HCT116 (cell line): ENCODE data around the gene ZFHX2. TPM values are rescaled to one million over a fixed set of nuclear protein-coding genes. Genes with fewer than 3 reads are reported as not detected.

ENCODE experiments used
- ATAC-seq: fragments of 200-7000 bp; cut with Tn5 transposase; 2 replicates; pipeline ENCODE4 v1.9.1; 2020; ENCODE audit warnings: mild to moderate bottlenecking, moderate library complexity
- BruUV-seq: library from RNA; stranded (reverse); fragments of 400-500 nt; replicated peaks from 2 replicates; lab custom pipeline; 2021; lab: Mats Ljungman, UMichigan
- CTCF ChIA-PET: fragments of 300-600 bp; sonication (Branson Sonifier 250); formaldehyde crosslinking; loops from one replicate; lab custom pipeline; 2021; ENCODE audit warnings: antibody characterized with exemption; lab: Charles Lee
- POLR2A ChIA-PET: fragments of 300-600, 350-600 bp; sonication (Branson Sonifier 250); formaldehyde crosslinking; loops from one replicate; lab custom pipeline; 2021; ENCODE audit warnings: antibody characterized with exemption; lab: Charles Lee
- RAD21 ChIA-PET, 2 experiments: fragments of 300-600 bp; sonication (Branson Sonifier 250); formaldehyde crosslinking; loops; one replicate each; lab custom pipeline; 2023; ENCODE audit warnings: low total read pairs in 2 of 2; ENCODE audit not compliant: uncharacterized antibody in 2 of 2, unreplicated experiment in 2 of 2, low non-redundant PET in 1 of 2; lab: Charles Lee
- DNase-seq: peaks from one replicate; pipeline ENCODE4 v3.0.0-alpha.2; 2010; ENCODE audit warnings: low read depth, low spot score
- H2AFZ ChIP-seq: fragments of 200-600 bp; shearing (Covaris generic), sonication (generic); 2 replicates; pipeline ENCODE4 v1.6.1; 2017; ENCODE audit warnings: low read depth, mixed run types, mixed read lengths, antibody characterized with exemption, low read length; ENCODE audit not compliant: poor library complexity, severe bottlenecking
- H3K27ac ChIP-seq: 2 replicates; pipeline ENCODE4 v1.5.1; 2012; ENCODE audit warnings: low read depth, low read length
- H3K27me3 ChIP-seq: fragments of 200-600 bp; sonication (generic); 2 replicates; pipeline ENCODE4 v1.6.1; 2016; ENCODE audit warnings: mixed run types, low read length, mixed read lengths; ENCODE audit not compliant: insufficient read depth
- H3K36me3 ChIP-seq, 2 experiments: fragments of 200-500 bp in 1 of 2; fragments of 200-600 bp in 1 of 2; sonication (Bioruptor generic) in 1 of 2; sonication (generic) in 1 of 2; 2 replicates each; pipeline versions ENCODE4 v1.5.1 to v1.6.1; 2014 to 2016; ENCODE audit warnings: low read length in 2 of 2, inconsistent platforms in 1 of 2, mixed read lengths in 1 of 2, mixed run types in 1 of 2; ENCODE audit not compliant: insufficient read depth in 2 of 2, control insufficient read depth in 1 of 2
- H3K4me1 ChIP-seq, 2 experiments: fragments of 200-600 bp in 1 of 2; sonication (generic) in 1 of 2; 2 replicates each; pipeline versions ENCODE4 v1.5.1 to v1.6.1; 2012 to 2017; ENCODE audit warnings: low read length in 2 of 2, inconsistent platforms in 1 of 2, mild to moderate bottlenecking in 1 of 2, mixed read lengths in 1 of 2, mixed run types in 1 of 2, moderate library complexity in 1 of 2; ENCODE audit not compliant: insufficient read depth in 2 of 2, control insufficient read depth in 1 of 2
- H3K4me2 ChIP-seq: fragments of 200-600 bp; sonication (generic); 2 replicates; pipeline ENCODE4 v1.6.1; 2017; ENCODE audit warnings: mixed run types, low read length, mixed read lengths
- H3K4me3 ChIP-seq, 2 experiments: fragments of 200-600 bp in 1 of 2; sonication (generic) in 1 of 2; replicated peaks in 1 of 2; 2 replicates each; pipeline ENCODE4 v1.5.1; 2011 to 2016; ENCODE audit warnings: low read length in 2 of 2, control low read depth in 1 of 2, low read depth in 1 of 2, mild to moderate bottlenecking in 1 of 2, mixed read lengths in 1 of 2, mixed run types in 1 of 2
- H3K79me2 ChIP-seq: fragments of 200-600 bp; sonication (generic); 2 replicates; pipeline ENCODE4 v1.6.1; 2017; ENCODE audit warnings: mild to moderate bottlenecking, mixed run types, low read length, moderate library complexity, mixed read lengths; ENCODE audit not compliant: insufficient read depth
- H3K9ac ChIP-seq: fragments of 200-600 bp; sonication (generic); 2 replicates; pipeline ENCODE4 v1.6.1; 2016; ENCODE audit warnings: low read length, mixed read lengths
- H3K9me2 ChIP-seq: fragments of 200-600 bp; sonication (generic), shearing (Covaris generic); 2 replicates; pipeline ENCODE4 v1.6.1; 2017; ENCODE audit warnings: mixed run types, mild to moderate bottlenecking, moderate library complexity; ENCODE audit not compliant: insufficient read depth
- H3K9me3 ChIP-seq, 2 experiments: fragments of 200-500 bp in 1 of 2; fragments of 200-600 bp in 1 of 2; sonication (Bioruptor generic) in 1 of 2; sonication (generic) in 1 of 2; 2 replicates each; pipeline ENCODE4 v1.6.1; 2014 to 2017; ENCODE audit warnings: low read length in 2 of 2, mixed read lengths in 2 of 2, inconsistent platforms in 1 of 2, low read depth in 1 of 2, mild to moderate bottlenecking in 1 of 2, mixed run types in 1 of 2, moderate library complexity in 1 of 2; ENCODE audit not compliant: control insufficient read depth in 1 of 2, insufficient read depth in 1 of 2
- H4K20me1 ChIP-seq: fragments of 200-600 bp; sonication (generic), shearing (Covaris generic); 2 replicates; pipeline ENCODE4 v1.6.1; 2017; ENCODE audit warnings: mixed run types, mild to moderate bottlenecking, moderate library complexity; ENCODE audit not compliant: insufficient read depth
- ELF1 ChIP-seq: IDR thresholded peaks from 2 replicates; pipeline ENCODE4 v1.6.1; 2012; ENCODE audit warnings: low read depth, borderline replicate concordance
- EZH2 ChIP-seq: fragments of 200-600 bp; sonication (generic); IDR thresholded peaks from 2 replicates; pipeline ENCODE4 v1.6.1; 2017; ENCODE audit warnings: antibody characterized with exemption, mixed run types
- FOSL1 ChIP-seq: IDR thresholded peaks from 2 replicates; pipeline ENCODE4 v1.6.1; 2012; ENCODE audit warnings: low read depth
- POLR2A ChIP-seq: IDR thresholded peaks from 2 replicates; pipeline ENCODE4 v1.7.0; 2011; ENCODE audit warnings: borderline replicate concordance; ENCODE audit not compliant: insufficient read depth, insufficient read length; ENCODE audit errors: extremely low read depth
- SIN3A ChIP-seq: IDR thresholded peaks from 2 replicates; pipeline ENCODE4 v1.6.1; 2012; ENCODE audit warnings: low read depth
- SP1 ChIP-seq: IDR thresholded peaks from 2 replicates; pipeline ENCODE4 v1.6.1; 2012; ENCODE audit warnings: low read depth
- SRF ChIP-seq: IDR thresholded peaks from 2 replicates; pipeline ENCODE4 v1.6.1; 2012; ENCODE audit warnings: low read depth
- YY1 ChIP-seq: IDR thresholded peaks from 2 replicates; pipeline ENCODE4 v1.6.1; 2011; ENCODE audit warnings: low read length, low read depth, moderate library complexity, mild to moderate bottlenecking; ENCODE audit not compliant: insufficient replicate concordance; ENCODE audit errors: extremely low read depth
- ZBTB33 ChIP-seq: IDR thresholded peaks from 2 replicates; pipeline ENCODE4 v1.6.1; 2011; ENCODE audit warnings: mild to moderate bottlenecking, low read length, moderate library complexity; ENCODE audit not compliant: insufficient replicate concordance; ENCODE audit errors: extremely low read depth
- ZFX ChIP-seq: fragments of 450-650 bp; IDR thresholded peaks from 2 replicates; pipeline ENCODE4 v1.6.1; 2017
- ZNF274 ChIP-seq: fragments of 200-500 bp; sonication (Bioruptor generic); IDR thresholded peaks from 2 replicates; pipeline ENCODE4 v1.6.1; 2014; ENCODE audit warnings: mild to moderate bottlenecking, low read depth, low read length, inconsistent platforms
- intact Hi-C: fragments of 100-400 bp; cut with micrococcal nuclease; formaldehyde crosslinking; loops from 2 replicates; pipeline ENCODE4 v1.10.0; 2022
- total RNA-seq: library from RNA; stranded (reverse); gene quantifications from one replicate; pipeline ENCODE4 v1.2.1, GENCODE V29; 2021; ENCODE audit not compliant: unreplicated experiment
- TF ChIP-seq, protein P1 (sequence below), 3 experiments: fragments of 200-600 bp in 1 of 3; sonication (generic) in 1 of 3; IDR thresholded peaks in 2 of 3; conservative IDR thresholded peaks in 1 of 3; 2 replicates each; pipeline ENCODE4 v1.5.1; 2012 to 2017; ENCODE audit warnings: low read depth in 2 of 3, low read length in 2 of 3, antibody characterized with exemption in 1 of 3, borderline replicate concordance in 1 of 3, control low read depth in 1 of 3, mild to moderate bottlenecking in 1 of 3, mixed read lengths in 1 of 3, mixed run types in 1 of 3, moderate library complexity in 1 of 3; ENCODE audit not compliant: insufficient read depth in 1 of 3

Gene ZFHX2
- total RNA-seq, 1 experiment from 2014 or later: 3.6 TPM

DNA sequence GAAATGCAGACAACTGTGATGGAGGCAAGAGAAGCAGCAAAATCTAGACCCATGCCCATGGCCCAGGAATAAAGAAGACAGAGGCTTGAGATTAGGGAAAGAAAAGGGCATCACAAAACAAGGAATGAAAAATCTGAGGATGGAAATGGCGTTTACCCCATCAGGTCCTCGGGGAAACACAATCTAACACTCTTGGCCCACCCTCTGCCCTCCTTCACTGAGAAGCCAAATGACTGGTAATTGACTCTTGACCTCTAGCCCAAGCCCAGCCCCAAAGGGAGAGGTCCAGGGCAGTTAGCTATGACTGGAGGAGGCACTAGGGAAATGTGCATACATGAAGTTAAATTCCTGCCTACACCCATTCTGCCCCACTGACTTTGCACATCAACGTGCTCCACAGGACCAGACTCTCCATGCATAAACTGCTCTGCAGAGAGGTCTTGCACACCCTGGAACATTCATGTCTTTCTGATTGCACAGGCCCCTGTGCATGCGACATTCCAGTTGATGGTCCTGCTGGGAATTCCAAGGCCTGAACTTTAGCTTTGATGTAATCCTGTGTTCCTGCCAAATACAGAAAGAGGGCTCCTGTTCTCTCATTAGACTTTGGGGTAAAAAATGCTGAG, 5.7 kb downstream of the ZFHX2 start:
- no peaks in the 10 kb centered on the region for H3K79me2 ChIP-seq
- no peaks in the 10 kb centered on the region for H3K9me2 ChIP-seq
- TF ChIP-seq EZH2 (no peak), ELF1 (no peak), ZNF274 (no peak), FOSL1 (no peak), POLR2A (no peak), SIN3A (no peak), SRF (no peak), ZFX (no peak), ZBTB33 (no peak), SP1 (no peak), YY1 (no peak)
- TF ChIP-seq, protein P1, sequence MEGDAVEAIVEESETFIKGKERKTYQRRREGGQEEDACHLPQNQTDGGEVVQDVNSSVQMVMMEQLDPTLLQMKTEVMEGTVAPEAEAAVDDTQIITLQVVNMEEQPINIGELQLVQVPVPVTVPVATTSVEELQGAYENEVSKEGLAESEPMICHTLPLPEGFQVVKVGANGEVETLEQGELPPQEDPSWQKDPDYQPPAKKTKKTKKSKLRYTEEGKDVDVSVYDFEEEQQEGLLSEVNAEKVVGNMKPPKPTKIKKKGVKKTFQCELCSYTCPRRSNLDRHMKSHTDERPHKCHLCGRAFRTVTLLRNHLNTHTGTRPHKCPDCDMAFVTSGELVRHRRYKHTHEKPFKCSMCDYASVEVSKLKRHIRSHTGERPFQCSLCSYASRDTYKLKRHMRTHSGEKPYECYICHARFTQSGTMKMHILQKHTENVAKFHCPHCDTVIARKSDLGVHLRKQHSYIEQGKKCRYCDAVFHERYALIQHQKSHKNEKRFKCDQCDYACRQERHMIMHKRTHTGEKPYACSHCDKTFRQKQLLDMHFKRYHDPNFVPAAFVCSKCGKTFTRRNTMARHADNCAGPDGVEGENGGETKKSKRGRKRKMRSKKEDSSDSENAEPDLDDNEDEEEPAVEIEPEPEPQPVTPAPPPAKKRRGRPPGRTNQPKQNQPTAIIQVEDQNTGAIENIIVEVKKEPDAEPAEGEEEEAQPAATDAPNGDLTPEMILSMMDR (IDR thresholded peaks at IDR 0.05 in 2 of 3, conservative IDR thresholded peaks at IDR 0.05 in 1 of 3; ENCODE audit: borderline replicate concordance in 1 of 3, insufficient read depth in 1 of 3, low read depth in 2 of 3, low read length in 2 of 3): no peak
- TF ChIP-seq, all 23 proteins: peak for 0
- Histone ChIP-seq H3K36me3 (no peaks in the 10 kb centered on the region), H3K4me3 (no peak overlapping the region), H3K4me1 (peaks cover 0 to 3% of the 10 kb centered on the region in 2 experiments; a peak in 3 of 4 replicates), H3K9ac (no peak overlapping the region), H3K27me3 (no peaks in the 10 kb centered on the region), H4K20me1 (no peaks in the 10 kb centered on the region), H3K27ac (no peak overlapping the region), H3K4me2 (no peak overlapping the region), H2AFZ (no peak overlapping the region), H3K9me3 (no peaks in the 10 kb centered on the region)
- ChIA-PET CTCF (no interaction called here), RAD21 (no interaction called here), POLR2A (no interaction called here)
- no TSS peak for BruUV-seq
- DNase-seq (no peak), ATAC-seq (no peak)
- intact Hi-C loops: no loop called here
